GM19239 (cell line): ENCODE measurements around the gene NUDT3.

Experiments
- DNase-seq: peaks from one replicate; pipeline ENCODE4 v3.0.0; 2011; ENCODE audit warnings: low spot score; ENCODE audit not compliant: insufficient read length
- FAIRE-seq: peaks from 2 replicates; lab custom pipeline; 2011; peaks lifted over from hg19 to GRCh38; lab: Jason Lieb, UNC

Gene NUDT3

DNA sequence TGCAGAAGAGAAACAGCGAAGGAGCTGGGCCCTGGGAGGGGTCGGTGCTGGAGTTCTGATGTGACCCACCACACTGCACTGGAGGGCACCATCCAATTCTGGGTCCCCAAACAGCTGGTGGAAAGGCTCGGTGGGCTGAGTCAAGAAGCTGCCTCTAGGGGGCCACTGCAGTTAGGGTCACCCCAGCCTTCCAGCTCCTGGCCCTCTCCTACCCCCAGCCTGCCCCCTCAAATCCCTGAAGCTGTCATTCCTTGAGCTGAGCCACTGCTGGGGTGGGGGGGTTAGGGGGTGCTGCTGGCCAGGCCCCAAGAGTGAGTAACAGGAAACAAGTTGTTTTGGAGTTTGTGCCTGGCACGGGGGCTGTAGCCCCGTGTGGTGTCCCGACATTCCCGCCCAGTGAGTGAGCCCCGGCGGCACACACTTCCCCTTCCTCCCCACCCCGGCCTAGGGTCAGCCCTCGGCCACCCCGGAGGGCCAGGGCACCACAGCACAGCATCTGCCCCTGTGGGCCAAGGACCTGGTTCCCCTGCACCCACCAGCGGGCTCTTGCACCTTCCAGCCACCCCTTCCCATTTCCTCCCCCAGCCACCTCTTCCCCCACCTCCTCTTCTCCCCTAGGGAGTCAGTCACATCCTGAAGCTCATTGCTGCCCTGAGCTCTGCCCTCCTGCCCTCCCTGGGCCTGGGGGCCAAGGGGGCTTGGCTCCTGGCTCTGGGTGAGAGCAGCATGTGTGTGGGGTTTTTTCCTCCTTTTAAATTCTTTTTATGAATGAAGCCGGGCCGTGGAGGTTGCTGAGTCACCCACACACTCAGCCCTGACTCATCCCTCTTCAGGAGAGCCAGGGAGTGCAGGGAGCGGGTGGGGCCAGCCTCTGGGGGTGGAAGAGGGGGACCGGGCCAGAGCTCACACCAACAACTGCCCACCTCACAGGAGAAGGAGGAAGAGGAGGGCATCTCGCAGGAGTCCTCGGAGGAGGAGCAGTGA lies 148.3 kb downstream of the NUDT3 start:
- FAIRE-seq = no peak
- DNase-seq = no peak

DNA sequence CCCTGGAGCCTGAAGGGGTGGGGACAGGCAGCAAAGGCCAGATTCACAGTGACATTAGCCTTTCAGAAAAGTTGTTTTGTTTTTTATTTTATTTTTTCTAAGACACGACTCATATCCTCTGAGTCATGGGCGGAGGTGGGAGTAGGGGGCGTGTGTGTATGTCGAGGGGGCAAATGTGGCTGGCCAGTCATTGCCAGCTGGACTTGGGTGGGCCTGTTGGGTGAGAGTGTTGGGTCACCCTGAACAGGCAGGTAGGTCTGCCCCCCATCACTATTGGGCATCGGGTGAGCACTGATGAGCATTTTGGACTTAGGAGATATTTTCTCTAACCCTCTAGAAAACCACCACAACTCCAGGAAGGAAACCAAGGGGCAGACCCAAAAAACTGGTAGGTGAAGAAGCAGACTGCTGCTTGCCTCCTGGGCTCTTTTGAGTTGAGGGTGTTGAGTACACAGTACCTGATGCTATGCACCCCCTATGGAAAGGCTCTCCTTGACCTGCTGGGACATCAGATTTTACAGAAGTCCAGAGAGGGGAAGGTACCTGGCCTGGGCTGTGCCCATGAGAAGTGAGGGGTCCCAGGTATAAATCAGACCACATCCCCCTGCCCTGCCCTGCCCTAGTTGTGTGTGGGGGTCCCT lies 149.2 kb downstream of the NUDT3 start:
- FAIRE-seq (no peak), DNase-seq (no peak)

DNA sequence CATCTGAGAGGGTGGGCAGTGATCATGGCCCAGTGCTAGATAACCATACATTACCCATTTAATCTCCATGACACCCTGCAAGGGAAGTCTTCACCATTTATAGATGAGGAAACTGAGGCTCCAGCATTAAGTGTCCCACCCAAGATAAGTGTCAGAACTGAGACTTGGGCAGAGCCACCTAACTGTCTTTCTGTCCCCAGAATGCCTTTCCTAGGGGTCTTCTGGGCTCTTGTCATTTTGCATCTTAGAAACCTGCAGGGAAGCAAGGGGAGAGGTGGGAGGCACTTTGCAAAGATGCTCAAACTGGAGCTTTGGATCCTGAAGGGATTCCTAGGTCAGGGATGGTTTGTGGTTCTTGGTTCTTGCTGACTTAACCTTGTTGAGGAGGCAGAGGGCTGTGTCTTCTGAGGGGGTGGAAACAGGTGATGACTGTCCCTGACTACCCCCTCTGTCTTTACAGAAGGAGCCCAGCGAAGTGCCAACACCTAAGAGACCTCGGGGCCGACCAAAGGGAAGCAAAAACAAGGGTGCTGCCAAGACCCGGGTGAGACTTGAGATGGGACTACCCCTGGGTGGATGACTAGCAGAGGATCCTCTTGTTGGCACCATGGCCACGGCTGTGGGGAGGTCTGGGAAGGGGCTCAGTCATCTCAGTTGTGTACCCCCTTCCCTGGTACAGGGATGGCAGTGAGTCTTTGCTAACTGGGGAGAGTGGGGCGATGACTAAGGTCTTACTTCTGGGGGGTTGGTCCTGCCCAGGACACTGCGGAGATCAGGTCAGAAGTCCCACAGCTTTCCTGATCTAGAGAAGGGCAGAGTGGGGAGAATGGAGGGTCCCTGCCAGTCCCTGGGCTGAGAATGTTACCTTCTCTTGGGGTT lies 150.0 kb downstream of the NUDT3 start:
- no peak for FAIRE-seq
- DNase-seq = no peak

DNA sequence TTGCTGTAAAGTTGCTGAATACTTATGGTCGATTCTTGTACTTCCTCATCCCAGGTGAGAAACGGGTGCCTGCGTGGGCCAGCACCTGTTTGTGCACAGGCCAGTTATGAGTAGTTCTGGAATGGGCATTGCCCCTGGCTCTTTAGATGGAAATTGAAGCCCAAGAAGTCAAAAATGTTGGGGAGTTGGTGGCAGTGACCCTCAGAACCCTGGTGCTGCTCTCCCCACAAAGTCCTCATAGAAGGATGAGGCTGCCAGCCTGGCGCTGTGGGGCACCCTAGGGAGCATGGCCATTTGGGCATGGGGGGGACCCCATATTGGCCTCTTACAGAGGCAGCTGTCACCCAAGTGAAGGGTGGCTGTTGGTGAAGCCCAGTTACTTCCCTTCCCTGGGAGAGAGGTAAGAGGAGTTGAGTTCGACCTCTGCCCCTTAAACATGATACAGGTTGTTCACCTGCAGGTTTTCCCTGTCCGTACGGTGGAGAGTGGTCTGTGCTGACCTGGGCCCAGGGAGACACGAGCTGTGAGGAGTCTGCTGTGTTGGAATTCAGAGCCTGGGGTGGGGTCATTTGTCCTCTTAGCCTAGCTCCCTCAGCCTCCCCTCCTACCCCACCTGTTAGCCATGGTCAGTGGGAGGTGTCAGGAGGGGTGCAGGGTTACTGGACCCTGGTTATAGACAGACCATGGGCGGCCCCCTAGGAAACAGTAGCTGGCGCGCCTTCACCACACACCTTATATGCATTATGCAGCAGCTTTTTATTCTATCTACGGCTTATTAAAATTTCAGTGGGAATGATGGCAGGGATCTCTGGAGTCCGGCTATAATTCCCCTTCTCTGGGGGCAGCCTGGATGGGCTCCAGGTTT lies 150.9 kb downstream of the NUDT3 start:
- no peak for FAIRE-seq
- DNase-seq = no peak

DNA sequence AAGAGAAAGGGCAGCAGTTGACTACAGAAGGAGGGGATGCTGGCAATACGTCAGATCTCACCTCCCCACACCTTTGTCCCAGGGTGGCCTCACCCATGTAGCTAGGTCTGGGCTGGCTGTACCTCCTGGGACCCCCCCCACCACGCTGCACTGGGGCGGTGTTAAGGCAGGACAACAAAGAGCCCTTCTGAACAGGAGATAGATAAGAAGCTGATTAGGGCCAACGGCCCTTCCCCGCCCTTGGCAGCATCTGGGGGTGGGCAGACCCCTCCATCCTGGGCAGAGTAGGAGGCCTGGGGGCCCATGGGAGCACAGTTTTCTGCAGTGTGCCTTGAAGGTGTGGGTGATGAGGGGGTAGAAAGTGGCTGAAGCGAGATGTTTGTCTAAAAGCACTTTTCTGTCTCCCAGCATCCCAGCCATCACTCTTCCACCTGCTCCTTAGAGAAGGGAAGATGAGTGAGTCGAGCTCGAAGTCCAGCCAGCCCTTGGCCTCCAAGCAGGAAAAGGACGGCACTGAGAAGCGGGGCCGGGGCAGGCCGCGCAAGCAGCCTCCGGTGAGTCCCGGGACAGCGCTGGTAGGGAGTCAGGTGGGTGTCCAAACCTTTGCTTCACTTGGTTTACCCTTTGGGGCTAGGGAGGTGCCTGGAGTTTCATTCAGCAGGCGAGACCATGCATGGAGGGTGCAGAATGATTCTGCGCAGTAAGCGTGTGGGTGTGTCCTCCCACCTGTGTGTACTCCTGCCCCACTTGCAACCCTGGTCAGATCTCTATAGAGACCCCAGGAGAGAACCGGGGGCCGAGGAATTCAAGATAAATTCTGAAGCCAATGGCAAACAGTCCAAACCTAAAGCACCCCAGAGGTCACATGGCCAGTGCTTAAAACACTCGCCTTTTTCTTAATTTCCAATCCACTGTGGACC lies 151.9 kb downstream of the NUDT3 start:
- FAIRE-seq = no peak
- DNase-seq = no peak

DNA sequence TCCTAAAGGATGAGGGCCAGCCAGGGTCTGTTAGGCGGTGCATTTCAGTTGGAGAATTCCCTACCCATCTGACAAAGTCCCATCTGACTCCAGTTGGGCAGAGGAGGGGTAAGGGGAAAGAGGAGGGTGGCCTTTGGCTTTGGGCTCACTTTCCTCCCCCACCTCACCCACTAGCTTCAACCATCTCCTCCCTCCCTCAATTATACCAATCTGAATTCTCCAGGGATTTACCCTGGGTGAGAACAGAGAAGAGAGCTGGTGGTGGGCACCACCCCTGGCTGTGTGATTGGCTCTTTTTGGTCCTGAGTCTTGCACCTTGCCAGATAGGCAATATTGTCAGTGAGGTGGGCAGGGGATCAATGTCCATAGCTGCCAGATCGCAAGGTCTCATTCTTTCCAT lies 152.6 kb downstream of the NUDT3 start:
- DNase-seq (no peak), FAIRE-seq (no peak)

DNA sequence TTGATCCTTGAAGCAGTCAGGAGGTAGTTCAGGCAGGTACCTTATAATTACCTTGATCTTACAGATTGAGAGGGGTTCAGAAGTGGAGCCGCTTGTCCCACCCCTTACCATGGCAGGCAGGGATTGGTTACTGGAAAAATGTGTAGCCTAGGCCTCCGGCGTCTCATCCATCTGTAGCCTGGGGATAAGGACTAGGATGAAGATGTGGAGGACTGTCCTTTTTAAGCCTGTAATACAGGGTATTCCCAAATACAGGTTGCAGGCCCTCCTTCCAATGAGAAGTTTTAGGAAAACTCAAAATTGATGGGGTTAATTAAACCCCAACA lies 153.0 kb downstream of the NUDT3 start:
- peak; percentile 8 for FAIRE-seq
- no peak for DNase-seq

DNA sequence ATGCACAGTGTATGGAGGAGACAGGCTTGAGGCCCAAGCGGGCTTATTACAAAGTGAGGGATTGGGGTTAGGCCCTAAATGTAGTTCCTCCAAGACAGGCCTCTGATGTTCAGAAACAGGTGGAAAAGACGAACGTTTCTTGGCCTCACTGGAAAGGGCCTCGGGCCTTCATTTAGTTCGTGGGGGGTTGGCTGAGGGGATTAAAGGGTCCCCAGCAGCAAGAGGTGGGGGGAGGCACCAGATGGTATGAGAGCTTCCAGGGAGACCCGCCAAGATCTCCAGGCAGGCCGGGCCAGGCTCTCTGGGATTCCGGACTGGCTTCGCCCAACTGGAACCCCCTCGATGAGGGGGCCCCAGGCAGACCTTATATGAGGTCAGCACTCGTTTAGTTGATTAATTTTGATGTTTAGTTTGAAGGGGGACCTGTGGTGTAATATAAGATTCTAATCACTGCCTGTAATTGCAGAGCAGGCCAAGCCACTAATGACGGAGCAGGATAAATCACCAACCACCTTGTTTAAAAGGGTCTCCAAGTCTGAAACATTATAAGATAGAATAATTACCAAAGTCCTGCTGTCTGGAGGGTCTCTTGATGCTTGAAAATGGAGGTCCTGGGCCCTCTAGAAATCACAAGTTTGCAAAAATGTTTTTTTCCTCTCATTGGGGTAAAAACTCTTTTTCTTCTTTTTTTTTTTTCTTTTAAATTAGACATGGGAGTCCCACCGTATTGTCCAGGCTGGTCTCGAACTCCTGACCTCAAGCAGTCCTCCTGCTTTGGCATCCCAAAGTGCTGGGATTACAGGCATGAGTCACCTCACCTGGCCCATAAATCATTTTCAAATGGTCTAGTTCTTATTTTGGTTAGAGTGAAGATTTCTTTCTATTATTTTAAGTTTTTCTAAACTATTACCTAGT lies 153.6 kb downstream of the NUDT3 start:
- no peak for DNase-seq
- no peak for FAIRE-seq

DNA sequence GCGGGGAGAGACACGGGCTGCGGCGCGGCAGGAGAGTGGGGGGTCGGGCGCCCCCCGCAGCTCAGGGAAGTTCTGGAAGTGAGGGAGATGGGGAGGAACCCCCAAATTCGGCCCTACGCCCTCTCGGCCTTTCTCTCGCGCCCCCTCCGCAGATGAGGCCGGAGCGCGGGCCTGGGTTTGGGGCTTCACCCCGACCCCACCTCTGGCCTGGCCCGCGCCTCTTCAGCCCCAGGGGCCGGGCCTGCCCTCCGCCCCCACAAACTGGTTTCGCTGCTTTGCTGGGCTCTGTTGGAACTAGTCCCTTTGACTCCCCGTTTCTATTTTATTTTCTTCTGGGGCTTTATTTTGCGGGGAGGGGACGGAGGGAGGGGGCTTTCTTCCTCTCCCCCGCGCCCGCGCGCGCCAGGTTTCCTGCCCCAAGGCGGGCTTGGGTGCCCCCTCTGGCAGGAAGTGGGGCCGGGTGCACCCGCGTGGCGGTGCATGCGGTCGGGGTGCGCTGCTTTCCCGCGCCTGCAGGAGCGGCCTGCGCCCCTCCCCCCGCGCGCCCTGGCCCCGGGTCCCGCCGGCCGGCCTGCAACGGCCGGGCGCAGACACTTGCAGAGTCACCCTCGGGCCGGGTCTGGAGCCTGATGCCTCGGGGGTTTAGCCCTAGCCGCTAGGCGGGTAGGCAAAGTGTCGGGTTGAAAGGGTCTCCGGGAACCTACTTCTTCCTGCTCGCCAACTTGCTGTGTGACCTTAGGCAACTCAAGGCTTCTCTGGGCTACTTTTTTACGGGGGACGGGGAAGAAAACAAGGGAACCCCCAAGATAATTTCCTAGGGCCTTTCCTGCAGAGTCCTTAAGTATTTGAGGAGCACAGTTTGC lies 154.5 kb downstream of the NUDT3 start:
- FAIRE-seq (peak; percentile 73), DNase-seq (peak; percentile 60)

DNA sequence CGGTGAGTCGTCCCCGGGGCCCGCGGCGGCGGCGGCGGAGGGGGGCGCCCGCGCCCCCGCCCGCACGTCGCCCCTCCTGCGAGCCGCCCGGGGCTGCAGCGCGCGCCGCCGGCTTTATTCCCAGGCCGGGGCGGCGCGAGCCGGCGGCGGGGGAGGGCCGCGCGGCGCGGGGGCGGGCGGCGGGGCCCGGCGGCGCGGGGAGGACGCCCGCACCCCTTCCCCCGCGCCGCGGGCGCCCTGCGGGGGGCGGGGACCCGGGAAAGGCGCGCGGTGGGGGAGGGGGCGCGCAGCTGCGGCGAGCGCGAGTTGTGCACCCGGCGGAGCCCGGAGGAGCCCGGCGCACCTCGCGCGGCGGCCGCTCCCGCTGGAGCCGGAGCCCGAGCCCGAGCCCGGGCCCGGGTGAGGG lies 155.2 kb downstream of the NUDT3 start:
- FAIRE-seq = no peak

DNA sequence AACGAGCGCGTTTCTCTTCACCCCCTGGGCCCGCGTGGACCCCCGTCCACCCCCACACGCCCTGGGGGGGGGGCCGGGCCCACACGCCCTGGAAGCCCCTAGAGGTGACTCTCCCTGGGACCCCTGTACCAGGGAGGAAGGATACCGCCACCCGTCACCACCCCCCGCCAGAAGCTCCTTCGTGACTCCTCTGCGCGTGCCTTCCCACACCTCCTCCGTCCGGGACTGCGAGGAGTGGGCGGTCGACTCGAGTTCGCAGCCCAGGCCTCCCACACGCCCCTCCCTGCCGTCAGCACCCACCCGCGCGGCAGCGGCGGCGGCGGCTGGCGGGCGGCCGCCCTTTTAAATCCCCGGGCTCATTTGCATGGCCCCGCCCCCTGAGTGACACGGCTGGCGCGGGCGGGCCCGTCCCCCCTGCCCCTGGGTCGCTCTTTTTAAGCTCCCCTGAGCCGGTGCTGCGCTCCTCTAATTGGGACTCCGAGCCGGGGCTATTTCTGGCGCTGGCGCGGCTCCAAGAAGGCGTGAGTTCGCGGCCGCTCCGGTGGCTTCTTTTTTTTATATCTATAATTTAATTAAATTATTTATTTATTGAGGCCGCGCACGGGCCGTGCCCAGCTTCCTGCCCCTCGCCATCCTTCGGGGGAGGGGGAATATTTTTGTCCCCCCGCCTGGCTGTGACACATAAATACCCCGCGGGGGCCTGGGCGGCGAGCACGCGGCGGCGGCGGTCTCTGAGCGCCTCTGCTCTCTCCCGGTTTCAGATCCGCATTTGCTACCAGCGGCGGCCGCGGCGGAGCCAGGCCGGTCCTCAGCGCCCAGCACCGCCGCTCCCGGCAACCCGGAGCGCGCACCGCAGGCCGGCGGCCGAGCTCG lies 155.8 kb downstream of the NUDT3 start, which contains the start of gene HMGA1:
HMGA1 (plus strand) TSS at position 431 of the 873 bp plus-strand sequence. CDS start 3,908 bp downstream, outside the sequence.
- FAIRE-seq (peak; percentile 57), DNase-seq (peak; percentile 94)

More for the DNA sequence above, 155.2 kb downstream of the NUDT3 start:
- no peak for DNase-seq

DNA sequence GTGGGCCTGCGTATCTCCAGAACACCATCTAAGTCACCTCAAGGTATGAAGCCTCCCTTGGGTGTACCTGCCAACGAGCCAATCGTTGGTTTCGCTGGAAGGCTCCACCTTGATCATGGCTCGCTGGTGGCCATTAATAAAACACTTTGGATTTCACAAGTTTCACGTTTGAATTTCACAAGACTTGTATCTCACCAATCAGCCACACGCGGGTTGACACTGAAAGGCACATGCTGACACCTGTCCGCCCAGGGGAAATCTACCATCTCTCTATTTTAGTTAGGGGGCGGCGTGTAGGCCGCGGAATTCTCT lies 156.4 kb downstream of the NUDT3 start:
- FAIRE-seq (peak; percentile 86), DNase-seq (no peak)

DNA sequence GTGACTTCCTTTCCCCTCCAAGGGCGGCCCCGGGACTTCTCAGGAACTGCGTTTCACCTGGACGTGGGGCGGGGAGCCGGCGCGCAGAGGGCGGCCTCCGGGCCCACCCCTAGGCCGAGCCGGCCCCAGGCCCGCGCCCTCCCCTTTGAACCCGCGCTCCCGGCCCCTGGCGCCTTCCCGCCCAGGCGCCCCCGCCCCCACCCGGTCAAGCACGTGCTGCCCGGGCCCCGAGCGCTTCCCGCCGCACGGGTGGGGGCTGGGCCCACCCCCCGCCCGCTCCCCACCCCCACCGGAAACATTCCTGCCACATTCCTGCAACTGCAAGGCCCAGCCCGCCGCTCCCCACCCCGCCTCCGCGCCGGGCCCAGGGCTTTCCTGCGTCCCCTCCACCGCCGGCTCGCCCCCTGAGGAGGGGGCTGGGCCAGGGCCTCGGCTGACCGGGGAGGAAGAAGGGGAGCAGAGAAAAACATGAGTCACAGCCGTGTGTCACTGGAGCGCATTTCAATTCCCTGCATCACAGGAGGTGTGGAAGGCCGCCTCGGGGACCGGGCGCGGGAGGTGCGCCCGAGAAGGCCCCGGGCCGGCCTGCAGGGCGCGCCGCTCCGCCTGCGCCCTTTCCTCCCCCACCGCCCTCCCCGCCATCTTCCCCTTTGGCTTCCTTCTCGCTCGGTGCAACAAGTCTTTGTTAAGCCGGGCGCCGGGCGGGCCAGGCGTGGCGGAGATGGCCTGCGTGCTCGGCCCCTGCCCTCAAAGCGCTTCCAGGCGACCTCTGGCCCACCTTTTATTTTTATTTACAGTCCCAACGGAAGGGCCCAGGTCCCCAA lies 156.9 kb downstream of the NUDT3 start:
- peak; percentile 58 for DNase-seq

DNA sequence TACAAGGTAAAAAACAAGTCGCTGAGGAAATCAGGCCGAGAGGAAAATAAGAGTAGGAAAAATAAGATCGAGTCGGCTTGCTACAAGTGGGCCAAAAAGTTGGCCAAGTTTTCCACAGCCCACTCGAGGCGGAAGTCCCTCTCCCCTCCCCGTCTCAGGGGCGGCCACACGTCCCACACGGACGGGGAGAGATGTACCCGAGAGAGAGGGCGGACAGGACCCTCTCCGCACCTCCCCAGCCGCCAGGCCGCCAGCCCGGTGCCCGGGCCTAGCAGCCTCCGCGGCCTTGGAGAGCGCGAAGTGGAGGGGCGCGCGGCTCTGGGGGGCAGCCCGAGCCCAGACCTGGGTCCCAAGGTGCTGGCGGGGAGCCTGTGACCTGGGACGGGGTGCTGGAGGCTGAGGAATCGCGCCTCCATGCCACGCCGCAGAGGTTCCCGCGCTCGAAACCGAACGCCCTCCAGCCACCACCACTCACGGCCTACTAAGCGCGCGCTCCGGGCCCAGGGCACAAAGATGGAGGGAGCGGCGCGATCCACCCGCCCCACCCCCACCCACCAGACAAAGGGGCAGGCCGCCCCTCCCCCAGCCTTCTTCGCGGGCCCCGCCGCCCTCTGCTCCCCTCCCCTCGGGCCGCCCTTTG lies 157.7 kb downstream of the NUDT3 start:
- no peak for FAIRE-seq
- DNase-seq = no peak

More for the DNA sequence above, 156.9 kb downstream of the NUDT3 start:
- no peak for FAIRE-seq
